Measurements from ENCODE around the gene DCTPP1. TPM values are rescaled to one million over a fixed set of nuclear protein-coding genes. Genes with fewer than 3 reads are reported as not detected.

DCTPP1 gene
- total RNA-seq, 4 donors from 2014 or later, result 7.4 to 28.6 (median 22.7) TPM

GRCh38 chr16:30474074-30474452, 44.2 kb upstream of the DCTPP1 start:
- TF ChIP-seq POLR2A (IDR thresholded peaks at IDR 0.05) (no peak), CTCF (IDR thresholded peaks at IDR 0.05) (no peak)
- peaks cover 0 to 36% (median 4%) of the 10 kb centered on the region in 4 donors for H3K27me3 ChIP-seq
- peak overlapping the region in 3 of 4 donors; percentile 21 to 51 (median 30) for H3K4me3 ChIP-seq
- H3K9me3 ChIP-seq, result no peaks in the 10 kb centered on the region
- WGBS, 2 donors, result 20% methylated on average over 1 of the region's 35 CpGs; no CpG with 5 or more reads in 1 of the 2 donors
- H3K27ac ChIP-seq, result peak overlapping the region in 3 of 4 donors; percentile 10 to 57 (median 54)
- H3K36me3 ChIP-seq, result no peaks in the 10 kb centered on the region
- intact Hi-C loops (cut with DNase I), result no loop called here
- H3K4me1 ChIP-seq, result peaks cover 0 to 4% (median 3%) of the 10 kb centered on the region in 3 donors
- no peak for DNase-seq

- intact Hi-C loops (cut with DNase I), result no loop called here
- H3K4me3 ChIP-seq, result peak overlapping the region in 3 of 4 donors; percentile 21 to 51 (median 30)
- peak overlapping the region in 3 of 4 donors; percentile 10 to 57 (median 54) for H3K27ac ChIP-seq
- DNase-seq, result no peak
- no peak for TF ChIP-seq CTCF (IDR thresholded peaks at IDR 0.05)
- no peak for TF ChIP-seq POLR2A (IDR thresholded peaks at IDR 0.05)
- H3K36me3 ChIP-seq, result no peaks in the 10 kb centered on the region
- H3K27me3 ChIP-seq, result peaks cover 0 to 36% (median 4%) of the 10 kb centered on the region in 4 donors
- 59 to 64% methylated on average over 11 of the region's 19 CpGs for WGBS, 2 donors
- H3K4me1 ChIP-seq, result peaks cover 0 to 4% (median 3%) of the 10 kb centered on the region in 3 donors
- no peaks in the 10 kb centered on the region for H3K9me3 ChIP-seq
Observed at GRCh38 chr16:30473231-30474073, 43.6 kb upstream of the DCTPP1 start.

GRCh38 chr16:30472328-30472942, 42.6 kb upstream of the DCTPP1 start, which contains the start of gene ITGAL:
TSS of gene ITGAL (plus strand) at chr16:30472742. CDS start at chr16:30472838, 96 bp downstream.
- WGBS, 2 donors, result 59 to 71% methylated on average over 5 to 6 of the region's 8 CpGs
- peak; percentile 31 for DNase-seq
- H3K9me3 ChIP-seq, result no peaks in the 10 kb centered on the region
- peak within 1 kb of the TSS in 3 of 4 donors; percentile 21 to 51 (median 30) for H3K4me3 ChIP-seq
- intact Hi-C loops (cut with DNase I), result no loop called here
- H3K36me3 ChIP-seq, result no peaks in the 10 kb centered on the region
- peak within 1 kb of the TSS in 2 of 4 donors; percentile 54 to 57 for H3K27ac ChIP-seq
- peaks cover 0 to 4% (median 3%) of the 10 kb centered on the region in 3 donors for H3K4me1 ChIP-seq
- H3K27me3 ChIP-seq, result peaks cover 0 to 36% (median 4%) of the 10 kb centered on the region in 4 donors
- no peak for TF ChIP-seq CTCF (IDR thresholded peaks at IDR 0.05)
- peak in 1 of 4 donors; percentile 32 for TF ChIP-seq POLR2A (IDR thresholded peaks at IDR 0.05)

GRCh38 chr16:30470632-30470995, 40.8 kb upstream of the DCTPP1 start:
- WGBS, 2 donors, result 81 to 83% methylated on average over 8 of the region's 8 CpGs
- DNase-seq, result no peak
- intact Hi-C loops (cut with DNase I), result no loop called here
- Histone ChIP-seq H3K36me3 (no peaks in the 10 kb centered on the region), H3K9me3 (no peaks in the 10 kb centered on the region), H3K27ac (peak overlapping the region in 2 of 4 donors; percentile 25), H3K4me3 (no peak overlapping the region), H3K27me3 (peaks cover 0 to 32% (median 4%) of the 10 kb centered on the region in 4 donors), H3K4me1 (peaks cover 0 to 4% (median 3%) of the 10 kb centered on the region in 3 donors)
- no peak for TF ChIP-seq POLR2A (IDR thresholded peaks at IDR 0.05)
- no peak for TF ChIP-seq CTCF (IDR thresholded peaks at IDR 0.05)

- H3K27ac ChIP-seq, result peak overlapping the region in 2 of 4 donors; percentile 25
- WGBS, 2 donors, result 58 to 65% methylated on average over 3 of the region's 3 CpGs
- H3K4me1 ChIP-seq, result peaks cover 0 to 4% (median 3%) of the 10 kb centered on the region in 3 donors
- no peaks in the 10 kb centered on the region for H3K36me3 ChIP-seq
- DNase-seq, result no peak
- no peak overlapping the region for H3K4me3 ChIP-seq
- intact Hi-C loops (cut with DNase I), result no loop called here
- peaks cover 0 to 29% (median 4%) of the 10 kb centered on the region in 4 donors for H3K27me3 ChIP-seq
- TF ChIP-seq POLR2A (IDR thresholded peaks at IDR 0.05) (no peak), CTCF (IDR thresholded peaks at IDR 0.05) (no peak)
- H3K9me3 ChIP-seq, result no peaks in the 10 kb centered on the region
Observed at GRCh38 chr16:30470170-30470512, 40.3 kb upstream of the DCTPP1 start.
